Nucleus accumbens (tissue), 56 donors: Measurements from ENCODE around the gene IL20.
A peak's percentile ranks its signal among the peaks of the same experiment; 100 is the strongest.
"Not testable (repeated sequence)": the region's sequence is repeated elsewhere in the genome, so short reads cannot be mapped to it uniquely, and the experiment has no call there.

ENCODE experiments used
- DNase-seq, 56 donors: peaks; one replicate each; lab custom pipeline; 2025; lab: John Stamatoyannopoulos, UW

Gene IL20

DNA sequence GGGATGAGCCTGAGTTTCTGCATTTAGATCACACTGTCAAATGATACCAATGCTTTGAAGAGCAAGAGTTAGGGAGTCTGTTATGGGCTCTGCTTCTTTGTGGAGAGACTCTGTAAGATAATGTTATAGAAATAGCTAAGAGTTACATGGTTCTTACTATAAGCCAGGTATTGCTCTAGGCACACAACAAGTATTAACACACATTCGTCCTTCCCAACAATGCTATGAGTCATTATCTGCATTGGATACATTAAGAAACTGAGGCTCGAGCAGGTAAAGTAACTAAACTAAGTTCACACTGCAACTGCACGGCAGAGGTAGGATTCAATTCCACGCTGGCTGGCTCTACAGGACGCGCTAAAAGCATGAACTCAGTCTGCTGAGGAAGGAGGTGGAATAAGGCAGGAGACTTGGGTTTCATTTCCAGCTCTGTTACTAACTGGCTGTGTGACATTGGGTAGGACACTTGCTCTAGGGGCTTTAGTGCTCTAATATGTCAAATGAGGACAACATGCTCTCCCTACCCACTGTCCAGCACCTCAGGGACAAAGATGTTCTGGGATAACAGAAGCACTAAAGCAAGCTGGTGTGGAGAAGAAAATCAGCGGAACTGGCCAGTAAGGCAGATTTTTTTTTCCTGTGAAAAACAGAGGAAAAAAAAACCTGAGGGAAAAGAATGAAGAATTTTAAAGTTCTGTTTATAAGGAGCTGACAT is 23.7 kb upstream of the IL20 start:
- DNase-seq, result no peak

DNA sequence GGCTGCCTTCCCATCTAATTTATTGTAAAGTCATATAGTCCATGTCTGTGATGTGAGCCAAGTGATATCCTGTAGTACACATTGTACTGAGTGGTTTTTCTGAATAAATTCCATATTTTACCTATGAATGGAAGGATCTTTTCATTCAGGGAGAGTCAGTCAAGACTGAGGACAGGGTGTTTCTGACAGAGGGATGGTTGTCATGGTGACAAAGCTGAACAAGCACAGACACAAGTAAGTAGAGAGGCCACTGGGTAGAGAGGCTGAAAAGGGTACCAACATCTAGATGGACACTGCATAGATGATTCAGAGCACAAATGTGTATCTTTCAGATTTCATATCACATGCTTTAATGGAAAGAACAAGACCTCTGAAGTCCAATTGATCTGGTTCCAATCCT is 22.6 kb upstream of the IL20 start:
- DNase-seq, result no peak

DNA sequence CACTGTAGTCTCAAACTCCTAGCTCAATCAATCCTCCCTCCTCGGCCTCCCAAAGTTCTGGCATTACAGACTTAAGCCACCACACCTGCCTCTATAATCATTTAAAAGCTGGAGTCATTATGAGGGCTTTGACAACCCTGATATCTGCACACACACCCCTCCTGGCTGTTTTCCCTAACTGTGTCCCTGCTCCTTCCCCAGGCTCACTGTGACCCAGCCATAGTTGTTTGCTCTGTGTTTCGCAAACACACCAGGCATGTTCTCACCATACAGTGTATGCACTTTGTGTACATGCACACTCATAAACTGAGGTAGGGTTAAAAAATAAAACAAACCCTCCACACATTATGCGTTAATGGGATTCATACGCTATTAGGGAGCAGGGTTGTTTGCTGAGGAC is 21.8 kb upstream of the IL20 start:
- DNase-seq, result no peak

DNA sequence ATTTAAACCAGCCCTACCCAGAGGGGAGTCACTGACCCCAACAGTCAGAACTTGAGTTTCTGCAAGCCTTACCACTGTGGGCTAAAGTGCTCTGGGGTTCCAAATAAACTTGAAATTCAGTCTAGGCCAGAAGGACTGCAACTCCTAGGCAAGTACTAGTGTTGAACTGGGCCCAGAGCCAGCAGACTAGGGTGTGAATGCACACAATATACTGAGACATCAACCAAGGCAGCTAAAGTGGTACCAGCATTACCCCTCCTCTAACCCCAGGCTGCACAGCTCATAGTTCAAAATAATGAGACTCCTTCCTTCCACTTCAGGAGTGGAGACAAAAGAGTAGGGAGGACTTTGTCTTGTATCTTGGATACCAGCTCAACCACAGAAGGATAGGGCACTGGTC is 18.9 kb upstream of the IL20 start:
- no peak for DNase-seq

DNA sequence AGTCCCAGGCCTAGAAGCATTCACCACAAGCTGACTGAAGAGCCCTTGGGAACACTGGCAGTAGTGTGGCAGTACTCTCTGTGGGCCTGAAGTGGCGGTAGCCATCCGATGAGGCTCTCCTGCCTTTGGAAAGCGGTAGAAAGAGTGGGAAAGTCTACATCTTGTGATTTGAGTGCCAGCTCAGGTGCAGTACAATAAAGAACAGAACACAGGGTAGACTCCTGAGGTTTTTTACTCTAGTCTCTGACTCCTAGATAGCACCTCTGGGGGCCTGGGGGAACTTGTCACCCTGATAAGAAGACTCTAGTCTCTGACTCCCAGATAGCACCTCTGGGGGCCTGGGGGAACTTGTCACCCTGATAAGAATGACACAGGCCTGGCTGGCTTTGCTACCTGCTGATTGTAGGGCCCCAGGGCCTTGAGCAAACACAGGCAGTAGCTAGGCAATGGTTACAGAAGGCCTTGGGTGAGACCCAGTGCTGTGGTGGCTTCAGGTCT is 18.0 kb upstream of the IL20 start:
- no peak for DNase-seq

DNA sequence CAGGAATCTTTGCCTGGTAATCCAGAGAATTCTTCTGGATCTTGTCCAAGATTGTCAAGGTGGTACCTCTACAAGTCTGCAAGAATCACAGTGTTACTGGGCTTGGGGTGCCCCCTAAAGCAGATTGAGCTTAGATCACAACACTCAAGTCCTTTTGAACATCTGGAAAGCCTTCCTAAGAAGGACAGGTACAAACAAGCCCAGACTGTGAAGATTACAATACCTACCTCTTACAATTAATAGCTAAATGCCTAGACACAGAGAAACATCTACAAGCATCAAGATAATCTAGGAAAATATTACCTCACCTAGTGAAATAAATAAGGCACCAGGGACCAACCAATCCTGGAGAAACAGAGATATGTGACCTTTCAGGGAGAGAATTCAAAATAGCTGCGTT is 17.5 kb upstream of the IL20 start:
- DNase-seq, result no peak

DNA sequence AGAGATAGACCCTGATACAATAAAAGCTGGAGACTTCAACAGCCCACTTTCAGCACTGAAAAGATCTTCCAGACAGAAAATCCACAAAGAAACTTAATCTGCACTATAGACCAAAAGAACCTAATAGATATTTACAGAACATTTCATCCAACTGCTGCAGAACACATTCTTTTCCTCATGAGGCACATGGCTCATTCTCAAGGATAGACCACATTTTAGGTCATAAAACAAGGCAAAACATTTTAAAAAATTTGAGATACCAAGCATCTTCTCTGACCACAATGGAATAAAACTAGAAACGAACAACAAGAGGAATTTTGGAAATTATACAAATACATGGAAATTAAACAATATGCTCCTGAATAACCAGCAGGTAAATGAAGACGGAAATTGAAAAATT is 15.0 kb upstream of the IL20 start:
- DNase-seq, result no peak

DNA sequence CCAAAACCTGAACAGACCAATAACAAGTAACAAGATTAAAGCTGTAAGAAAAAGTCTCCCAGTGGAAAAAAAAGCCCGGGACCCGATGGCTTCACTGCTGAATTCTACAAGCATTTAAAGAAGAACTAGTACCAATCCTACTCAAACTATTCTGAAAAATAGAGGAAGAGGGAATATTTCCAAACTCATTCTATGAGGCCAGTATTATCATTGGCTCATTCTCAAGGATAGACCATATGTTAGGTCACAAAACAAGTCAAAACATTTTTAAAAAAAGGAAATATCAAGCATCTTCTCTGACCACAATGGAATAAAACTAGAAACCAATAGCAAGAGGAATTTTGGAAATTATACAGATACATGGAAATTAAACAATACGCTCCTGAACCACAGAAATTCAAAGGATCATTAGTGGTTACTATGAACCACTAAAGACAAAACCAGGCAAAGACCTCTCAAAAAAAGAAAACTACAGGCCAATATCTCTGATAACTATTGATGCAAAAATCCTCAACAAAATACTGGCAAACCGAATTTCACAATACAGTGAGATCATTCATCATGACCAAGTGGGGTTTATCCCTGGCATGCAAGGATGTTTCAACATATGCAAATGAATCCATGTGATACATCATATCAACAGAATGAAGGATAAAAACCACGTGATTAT is 13.9 kb upstream of the IL20 start:
- DNase-seq, result no peak

DNA sequence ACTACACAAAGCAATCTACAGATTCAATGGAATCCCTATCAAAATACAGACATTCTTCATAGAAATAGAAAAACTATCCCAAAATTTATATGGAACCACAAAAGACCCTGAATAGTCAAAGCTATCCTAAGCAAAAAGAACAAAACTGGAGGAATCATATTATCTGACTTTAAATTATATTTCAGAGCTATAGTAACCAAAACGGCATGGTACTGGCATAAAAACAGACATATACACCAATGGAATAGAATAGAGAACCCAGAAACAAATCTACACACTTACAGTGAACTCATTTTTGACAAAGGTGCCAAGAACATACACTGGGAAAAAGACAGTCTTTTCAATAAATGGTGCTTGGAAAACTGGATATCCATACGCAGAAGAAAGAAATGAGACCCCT is 12.8 kb upstream of the IL20 start:
- DNase-seq, result not testable (repeated sequence)

DNA sequence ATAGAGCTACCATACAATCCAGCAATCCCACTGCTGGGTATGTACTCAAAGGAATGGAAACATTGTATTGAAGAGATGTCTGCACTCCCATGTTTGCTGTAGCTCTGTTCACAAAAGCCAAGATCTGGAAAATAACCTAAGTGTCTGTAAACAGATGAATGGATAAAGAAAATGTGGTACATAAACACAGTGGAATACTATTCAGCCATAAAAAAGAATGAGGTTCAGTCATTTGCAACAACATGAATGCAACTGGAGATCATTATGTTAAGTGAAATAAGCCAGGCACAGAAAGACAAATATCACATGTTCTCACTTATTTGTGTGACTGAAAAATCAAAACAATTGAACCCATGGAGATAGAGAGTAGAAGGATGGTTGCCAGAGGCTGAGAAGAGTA is 11.7 kb upstream of the IL20 start:
- DNase-seq, result not testable (repeated sequence)

DNA sequence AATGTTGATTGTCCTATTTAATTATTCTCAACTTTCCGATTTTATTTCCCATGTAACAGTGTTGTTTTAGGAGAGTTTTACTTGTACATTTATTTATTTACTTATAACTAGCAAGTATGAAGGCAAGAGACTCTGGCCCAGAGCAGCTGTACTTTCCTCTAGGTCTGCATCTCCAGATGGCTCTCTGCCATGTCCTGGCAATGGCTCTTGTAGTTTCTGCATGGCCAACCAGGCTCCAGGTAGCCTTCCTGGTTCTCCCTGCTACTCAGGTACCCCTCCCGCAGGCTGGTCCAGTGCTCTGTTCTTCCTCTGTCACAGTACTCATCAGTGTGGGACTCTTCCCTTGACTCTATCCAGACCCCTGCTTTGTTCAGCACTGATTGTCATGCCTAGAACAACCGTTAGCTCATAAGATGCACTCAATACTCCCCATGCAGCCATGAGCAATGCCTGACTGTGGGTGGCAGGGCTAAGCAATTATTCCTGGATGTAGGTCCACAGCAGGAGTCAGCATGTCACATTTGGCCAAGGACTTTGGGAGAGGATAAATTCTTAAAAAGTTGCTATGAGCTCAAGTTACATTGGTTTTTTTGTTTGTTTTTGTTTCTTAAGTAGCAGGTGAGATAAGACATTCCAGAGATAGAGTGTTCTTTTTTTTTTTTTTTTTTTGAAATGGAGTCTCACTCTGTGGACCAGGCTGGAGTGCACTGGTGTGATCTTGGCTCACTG is 10.9 kb upstream of the IL20 start:
- DNase-seq, result no peak

DNA sequence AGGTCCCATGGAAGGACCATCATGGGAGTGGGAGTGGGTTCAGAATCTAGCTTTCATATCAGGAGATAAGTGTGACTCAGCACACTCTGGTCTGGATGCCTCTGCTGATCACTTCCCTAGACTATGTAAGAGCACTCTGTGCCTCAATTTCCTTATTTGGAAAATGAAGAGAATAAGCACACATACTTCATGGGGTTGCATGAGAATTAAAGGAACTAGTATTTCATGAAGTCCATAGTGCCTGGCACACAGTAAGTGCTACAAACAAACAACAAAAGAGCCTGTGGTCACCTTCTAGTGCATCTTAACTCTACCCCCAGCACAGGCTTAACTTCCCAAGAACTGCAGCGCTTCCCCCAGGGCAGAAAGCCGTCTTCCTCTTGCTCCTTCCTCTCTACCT is 9.6 kb upstream of the IL20 start:
- no peak for DNase-seq

DNA sequence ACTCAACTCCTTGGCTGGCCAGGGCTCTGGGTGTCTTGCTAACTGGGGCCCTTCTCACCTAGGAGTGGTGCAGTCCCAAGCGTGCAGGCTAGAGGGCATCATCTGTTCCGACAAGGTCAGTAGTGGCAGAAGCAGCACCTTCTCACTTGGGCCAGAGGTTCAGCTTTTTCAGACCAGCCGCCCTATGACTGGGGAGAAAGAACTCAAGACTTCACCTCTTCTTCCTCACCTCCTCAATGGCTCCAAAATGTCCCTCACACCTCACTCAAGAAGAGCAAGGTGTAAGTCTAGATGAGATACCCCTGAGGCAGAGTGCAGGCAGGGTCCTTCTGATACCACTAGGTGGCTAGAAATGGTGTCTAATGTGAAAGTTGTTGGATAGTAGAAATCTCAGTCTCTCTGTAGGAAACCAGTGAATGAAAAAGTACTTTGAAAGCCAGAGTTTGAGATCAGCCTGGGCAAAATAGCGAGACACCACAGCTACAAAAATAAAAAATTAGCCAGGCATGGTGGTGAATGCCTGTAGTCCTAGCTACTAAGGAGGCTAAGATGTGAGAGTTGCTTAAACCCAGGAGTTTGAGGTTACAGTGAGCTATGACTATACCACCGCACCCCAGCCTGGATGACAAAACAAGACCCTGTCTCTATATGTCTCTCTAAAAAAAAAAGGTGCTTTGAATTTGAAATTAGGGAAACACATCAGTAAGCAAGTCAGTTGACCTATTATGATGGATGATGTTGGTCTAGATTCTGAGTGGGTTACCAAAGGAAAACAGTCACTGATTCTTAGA is 8.6 kb upstream of the IL20 start:
- no peak for DNase-seq

DNA sequence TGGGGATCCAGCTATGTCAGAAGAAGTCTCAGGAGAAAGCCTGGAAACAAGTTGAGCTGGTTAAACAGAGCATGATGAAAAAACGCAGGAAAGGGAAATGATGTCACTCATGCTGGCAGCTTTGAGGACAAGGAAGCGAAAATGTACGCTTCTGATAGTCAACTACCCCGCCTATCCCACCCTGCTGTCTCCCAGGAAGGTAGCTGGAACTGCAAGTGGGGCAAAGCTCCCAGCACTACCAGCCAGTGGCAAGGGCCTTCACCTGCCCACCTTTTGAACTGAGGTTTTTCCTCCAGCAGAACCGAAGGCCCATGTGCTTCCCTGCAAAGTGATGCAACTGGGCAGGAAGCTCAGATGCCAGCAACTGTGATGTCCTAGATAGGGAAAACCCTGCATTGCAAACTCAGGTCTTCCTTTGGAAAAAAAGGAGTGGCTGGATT is 6.3 kb upstream of the IL20 start:
- DNase-seq, result peak in 2 of 56 donors; percentile 4

DNA sequence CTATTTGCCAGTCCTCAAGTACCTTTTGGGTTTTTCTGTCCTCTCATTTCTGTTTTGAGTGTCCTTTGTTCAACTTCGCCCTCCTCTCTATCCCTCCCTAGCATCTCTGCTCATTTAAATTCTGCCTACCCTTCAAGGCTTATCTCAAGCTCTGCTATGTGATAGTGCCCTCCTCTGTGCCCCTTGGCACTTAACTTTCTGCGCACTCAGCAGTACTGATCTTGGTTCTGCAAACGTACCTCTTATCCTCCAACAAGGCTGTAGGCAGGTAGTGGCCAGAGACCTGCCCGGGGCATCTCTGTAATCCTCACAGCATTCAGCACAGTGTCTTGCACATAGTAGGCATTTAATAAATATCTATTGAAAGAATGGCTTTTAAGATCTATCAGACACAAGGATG is 5.3 kb upstream of the IL20 start:
- no peak for DNase-seq

DNA sequence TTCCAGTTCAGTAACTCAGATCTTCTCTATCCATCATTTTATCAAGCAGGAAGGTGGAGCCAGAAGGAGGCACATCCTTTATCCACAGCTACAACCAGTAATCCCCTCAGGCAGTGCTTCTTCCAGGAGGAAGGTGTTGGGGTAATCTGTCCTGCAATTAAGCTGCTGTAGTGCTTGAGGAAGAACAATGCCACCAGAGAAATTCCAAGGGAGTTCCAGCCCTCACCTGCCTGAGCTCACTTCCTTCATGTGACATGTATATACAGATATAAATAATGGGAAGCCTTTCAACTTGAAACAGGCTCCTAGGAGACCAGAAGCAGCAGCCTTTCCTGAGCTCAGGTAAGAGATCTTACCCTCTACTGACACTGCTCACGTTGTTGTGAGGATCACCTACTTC is 2.2 kb upstream of the IL20 start:
- no peak for DNase-seq

DNA sequence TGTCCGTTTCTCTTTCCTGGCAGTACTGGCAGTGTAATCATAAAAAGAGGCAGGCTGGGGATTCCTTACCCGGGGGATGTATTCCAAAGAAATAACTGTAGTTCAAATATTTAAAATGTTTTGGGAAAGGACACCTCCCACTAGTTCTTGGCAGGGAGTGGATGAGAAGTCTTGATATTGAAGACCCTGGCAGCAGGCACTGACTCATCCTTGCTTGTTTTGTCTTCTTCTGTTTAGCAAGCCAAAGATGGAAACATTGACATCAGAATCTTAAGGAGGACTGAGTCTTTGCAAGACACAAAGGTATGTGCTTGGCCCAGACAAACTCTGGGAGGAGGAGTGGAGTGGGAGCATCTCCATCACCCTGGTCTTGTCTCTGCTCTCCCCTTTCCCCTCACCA is 639 bp downstream of the IL20 start:
- no peak for DNase-seq

DNA sequence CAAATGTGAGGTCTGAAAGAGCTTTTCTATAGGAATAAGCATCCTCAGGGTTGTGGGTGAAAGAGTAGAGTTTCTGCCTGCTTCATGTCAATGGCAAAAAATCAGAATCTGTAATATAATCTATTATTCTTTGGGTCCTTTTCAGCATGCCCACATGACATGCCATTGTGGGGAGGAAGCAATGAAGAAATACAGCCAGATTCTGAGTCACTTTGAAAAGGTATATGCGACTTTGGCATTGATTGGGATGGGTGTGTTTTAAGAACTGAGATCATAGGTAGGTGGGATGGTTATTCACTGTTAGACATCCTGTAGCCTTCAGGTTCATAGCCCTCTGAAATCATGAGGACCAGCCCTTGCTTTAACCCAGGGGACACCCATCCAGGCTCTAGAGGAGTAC is 1.8 kb downstream of the IL20 start:
- DNase-seq, result no peak

DNA sequence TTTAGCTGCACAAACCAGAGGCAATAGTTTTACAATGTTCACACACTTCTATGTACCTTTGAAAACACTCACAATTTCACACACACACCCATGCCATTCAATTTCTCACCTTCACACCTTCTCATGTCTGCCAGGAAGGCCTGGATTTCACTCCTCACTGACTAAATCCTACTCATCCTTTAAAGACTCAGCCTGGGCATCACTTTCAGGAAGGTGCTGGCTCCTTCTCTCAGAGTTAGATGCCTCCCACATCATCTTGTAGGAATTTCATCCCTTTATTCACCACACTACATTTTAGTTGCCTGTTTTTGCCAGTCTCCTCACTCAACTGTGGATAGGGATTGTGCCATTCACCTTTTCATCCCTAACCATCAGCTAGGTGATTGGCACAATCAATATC is 2.3 kb downstream of the IL20 start:
- no peak for DNase-seq

DNA sequence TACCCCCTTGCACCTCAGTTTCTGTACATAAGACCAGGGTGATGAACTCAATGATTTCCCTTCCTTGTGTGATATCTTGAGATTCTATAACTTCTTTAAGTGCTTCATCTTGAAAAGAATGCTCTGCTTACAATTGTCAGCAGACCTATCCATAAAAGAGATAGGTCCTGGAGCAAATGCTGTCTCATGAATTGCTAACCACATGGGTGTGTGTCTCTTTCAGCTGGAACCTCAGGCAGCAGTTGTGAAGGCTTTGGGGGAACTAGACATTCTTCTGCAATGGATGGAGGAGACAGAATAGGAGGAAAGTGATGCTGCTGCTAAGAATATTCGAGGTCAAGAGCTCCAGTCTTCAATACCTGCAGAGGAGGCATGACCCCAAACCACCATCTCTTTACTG is 2.8 kb downstream of the IL20 start:
- no peak for DNase-seq

DNA sequence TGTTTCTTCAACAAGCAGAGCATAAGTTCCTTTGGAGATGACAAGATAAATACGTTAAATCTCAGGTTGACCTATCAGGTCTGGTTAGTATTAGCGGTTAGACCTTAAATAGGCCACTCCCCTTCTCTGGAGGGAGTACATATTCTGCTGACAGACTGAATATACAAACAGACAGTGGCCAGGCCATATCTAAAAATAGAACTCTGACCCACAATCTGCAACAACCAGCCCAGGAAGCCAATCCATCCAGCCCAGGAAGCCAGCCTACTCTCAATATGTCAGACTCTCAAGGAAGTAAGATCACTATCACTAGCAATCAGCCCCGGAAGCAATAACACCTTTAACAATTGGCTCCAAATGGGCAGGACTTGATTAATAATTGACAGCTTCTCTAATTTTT is 6.7 kb downstream of the IL20 start:
- no peak for DNase-seq
